ENCODE measurements around the gene ANKRD40CL.

Gene ANKRD40CL

DNA sequence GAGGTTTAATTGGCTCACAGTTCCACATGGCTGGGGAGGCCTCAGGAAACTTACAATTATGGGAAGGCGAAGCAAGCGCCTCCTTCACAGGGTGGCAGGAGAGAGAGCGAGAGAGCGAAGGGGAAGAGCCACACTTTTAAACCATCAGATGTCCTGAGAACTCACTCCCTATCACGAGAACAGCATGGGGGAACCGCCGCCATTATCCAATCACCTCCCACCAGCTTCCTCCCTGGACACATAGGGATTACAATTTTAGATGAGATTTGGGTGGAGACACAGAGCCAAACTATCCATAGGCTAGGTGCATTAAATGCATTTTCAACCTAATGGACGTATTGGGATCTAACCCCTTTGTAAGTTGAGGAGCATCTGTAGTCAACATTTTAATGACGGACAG is 54.7 kb downstream of the ANKRD40CL start:
- DNase-seq (ENCODE audit: low read depth in 2 of 2): no peak

Data from stimulated activated CD4-positive, alpha-beta T cell treated with anti-CD3 and anti-CD28 coated beads, Interleukin-1b, Interleukin-23, amount 100 ng/mL, for 4 hours (primary cell).